NCI-H2171 treated with DMSO at 0.1 percent for 48 hours (cell line): ENCODE measurements around the gene ANO2.

Experiments used
- DNase-seq: peaks from one replicate; lab custom pipeline; 2025; lab: John Stamatoyannopoulos, UW

The ANO2 gene

DNA sequence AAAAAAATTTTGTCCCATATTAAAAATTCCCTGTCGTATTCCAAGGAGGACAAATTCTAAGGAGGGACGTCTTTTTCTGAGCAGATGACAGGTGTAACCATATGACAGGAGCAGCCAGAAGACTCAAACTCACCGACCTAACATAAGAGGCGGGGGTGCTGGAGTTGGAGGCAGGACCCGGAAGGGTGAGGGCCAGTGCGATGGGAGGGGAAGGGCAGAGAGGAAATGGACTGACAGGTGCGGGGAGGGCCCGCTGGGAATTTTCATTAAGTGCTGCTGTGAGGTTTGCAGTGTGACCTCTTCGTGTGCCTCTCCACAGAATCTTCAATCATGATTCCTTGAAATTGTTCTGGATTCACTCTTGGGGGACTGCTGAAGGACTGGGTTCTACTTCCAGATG, 323.7 kb downstream of the ANO2 start:
- no peak for DNase-seq

DNA sequence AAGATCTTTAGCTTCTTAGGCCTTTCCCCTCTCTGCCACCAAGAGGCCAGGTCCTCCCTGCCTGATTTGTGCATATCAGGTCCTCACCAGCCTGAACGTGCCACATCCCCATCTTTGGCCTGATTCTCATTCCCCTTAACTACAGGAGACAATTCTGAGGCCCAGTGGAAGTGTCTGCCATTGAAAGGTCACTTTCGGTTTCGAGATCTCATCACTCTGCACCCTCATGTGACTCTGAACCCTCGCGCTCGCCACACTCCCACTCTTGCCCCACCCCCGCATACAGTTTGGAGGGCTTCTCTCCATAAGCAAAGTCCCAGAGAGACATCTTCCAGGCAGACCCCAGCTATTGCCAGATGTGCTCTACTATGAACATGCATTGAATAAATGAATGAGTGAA, 324.2 kb downstream of the ANO2 start:
- no peak for DNase-seq

DNA sequence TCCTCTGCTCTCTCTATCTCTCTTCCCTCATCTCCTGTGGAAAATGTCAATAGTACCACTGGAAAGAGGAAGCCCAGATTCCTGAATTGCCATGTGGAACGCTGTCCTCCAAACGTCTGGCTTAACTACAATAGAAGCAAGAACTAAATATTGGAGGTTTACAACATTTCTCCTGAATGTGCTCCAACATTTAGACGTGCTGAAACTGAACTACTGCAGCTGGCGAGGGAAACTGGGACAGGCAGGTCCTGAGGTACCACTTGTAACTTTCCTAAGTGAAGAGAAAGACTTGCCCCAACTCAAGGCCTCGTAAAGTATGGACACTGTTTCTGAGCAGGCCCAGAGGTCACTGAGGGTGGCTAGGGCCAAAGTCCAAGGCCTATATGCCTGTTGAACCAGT, 325.4 kb downstream of the ANO2 start:
- no peak for DNase-seq

DNA sequence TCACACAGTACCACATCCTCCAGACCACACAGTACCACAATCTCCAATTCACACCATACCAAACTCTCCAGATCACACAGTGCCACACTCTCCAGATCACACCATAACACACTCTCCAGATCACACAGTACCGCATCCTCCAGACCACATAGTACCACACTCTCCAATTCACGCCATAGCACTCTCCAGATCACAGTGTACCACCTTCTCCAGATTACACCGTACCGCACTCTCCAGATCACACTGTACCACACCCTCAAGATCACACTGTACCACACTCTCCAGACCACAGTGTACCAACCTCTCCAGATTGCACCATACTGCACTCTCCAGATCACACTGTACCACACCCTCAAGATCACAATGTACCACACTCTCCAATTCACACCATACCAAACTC, 328.2 kb downstream of the ANO2 start:
- DNase-seq: no peak

DNA sequence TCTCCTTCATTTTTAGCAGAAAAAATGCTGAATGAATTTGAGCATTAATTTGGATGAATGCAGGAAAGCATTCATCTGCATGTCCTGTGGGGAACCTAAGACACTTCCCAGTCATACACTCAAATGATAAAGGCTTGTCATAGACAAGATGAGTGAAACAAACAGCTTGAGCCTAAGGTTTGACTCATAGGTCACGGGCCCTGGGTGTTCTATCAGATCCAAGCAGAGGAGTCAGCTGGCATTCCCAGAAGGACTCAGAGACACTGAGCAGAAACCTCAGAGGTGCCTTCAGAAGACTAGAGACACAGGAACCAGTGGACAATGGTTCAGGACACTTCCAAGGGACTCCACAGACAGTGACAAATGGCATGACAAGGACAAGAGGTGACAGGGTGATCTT, 329.3 kb downstream of the ANO2 start:
- no peak for DNase-seq

DNA sequence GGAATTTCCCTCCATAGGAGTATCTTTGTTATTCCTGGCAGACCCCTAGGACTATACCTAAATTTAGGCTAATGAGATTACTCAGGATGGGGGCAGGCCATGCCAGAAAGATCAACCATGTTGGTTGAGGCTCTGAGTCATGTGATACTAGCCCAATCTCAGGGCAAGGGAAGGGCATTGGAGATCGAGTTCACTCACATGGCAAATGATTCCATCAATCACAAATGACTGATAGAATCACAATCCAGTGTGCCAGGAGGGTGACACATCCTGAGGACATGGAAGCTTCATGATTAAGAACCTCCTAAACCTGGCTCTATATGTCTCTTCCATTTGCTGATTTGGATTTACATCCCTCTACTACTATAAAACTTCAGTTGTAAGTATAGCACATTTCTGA, 330.8 kb downstream of the ANO2 start:
- DNase-seq: no peak

DNA sequence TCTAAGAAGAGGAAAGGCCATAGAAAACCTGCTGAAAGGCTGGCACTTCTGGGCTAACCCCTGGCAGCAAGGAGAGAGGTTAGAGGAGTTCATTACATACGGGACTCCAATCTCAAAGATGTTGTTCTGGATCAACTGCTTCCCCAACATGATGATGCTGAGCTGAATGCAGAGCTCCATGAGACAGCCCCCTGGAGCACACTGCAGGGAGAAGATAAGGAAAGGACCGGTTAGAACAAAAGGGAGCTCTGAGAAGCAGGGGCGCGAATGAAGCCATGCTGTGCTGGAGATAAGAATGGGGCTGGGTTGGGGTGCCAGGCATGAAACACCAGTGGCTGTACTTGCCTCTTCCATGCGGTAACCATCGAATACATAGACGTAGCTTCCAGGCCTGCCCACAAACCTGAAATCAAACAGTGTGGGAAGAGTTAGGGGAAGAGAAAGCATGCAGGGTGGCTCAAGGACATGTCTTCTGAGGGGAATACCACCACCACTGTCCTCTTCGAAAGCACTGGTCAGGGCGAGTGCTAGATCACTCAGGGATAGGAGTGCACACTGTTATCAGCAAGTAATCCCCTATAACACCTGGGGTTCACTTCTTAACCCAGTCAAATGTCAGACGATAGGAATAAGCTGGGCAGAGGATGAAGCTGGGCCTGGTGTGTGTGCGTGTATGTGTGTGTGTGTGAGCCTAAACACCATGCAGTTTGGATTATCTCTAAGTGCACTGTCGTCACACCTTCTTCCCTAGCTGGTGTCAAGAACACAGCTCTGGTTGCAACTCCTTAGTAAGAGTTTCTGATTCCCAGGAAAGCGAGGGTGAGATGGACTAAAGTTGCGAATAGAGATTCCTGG, 332.3 kb downstream of the ANO2 start:
- DNase-seq: no peak

DNA sequence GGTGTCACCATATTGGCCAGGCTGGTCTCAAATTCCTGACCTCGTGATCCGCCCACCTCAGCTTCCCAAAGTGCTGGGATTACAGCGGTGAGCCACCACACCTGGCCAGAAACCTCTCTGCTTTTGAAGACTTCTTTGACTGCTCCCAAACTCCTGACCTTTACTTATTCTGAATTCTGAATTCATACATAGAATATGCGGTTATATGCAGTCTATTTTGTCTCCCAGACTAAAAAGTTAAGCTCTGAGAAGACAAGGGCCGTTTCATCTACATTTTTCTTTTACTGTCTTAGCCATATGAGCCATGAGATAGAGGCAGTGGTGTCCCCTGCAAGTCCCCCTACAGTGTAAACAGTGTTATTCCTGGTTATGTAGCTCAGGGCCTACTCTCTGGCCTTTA, 333.9 kb downstream of the ANO2 start:
- DNase-seq: no peak

DNA sequence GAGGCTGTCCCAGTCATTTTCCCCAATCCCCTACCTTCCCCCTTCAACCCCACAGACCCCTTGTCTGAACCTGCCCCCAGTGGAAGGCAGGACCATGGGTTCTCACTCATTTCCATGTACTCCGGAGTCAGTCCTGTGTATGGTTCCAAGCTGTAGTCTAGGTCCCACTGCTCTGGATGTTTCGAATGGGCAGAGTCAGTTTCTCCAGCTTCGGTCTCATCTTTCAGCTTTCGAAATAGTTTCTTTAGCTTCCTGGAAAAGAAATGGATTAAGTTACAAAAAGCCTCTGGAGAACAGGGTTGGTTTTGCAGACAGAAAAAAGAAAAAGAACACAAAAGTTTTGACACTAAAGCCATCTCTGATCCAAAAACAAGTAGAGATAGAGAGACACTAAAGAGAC, 345.7 kb downstream of the ANO2 start:
- DNase-seq: no peak

DNA sequence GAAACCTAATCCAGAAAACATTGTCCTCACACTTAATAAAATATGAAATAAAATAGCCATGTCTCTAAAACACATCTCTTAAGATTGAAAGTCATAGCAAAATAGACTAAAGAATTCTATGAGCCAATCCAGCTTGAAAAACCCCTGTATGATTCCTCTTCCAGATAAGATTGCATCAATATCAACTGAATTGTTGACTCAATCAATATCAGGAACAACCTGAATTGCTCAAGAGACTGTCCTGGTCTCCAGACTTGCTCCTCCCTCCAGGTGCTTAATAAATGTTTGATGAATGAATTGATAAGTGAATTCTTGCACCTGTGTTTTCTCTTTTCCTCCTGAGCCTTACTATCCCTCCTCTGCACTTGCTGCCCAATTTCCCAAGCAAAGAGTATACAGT, 351.1 kb downstream of the ANO2 start:
- DNase-seq: no peak

DNA sequence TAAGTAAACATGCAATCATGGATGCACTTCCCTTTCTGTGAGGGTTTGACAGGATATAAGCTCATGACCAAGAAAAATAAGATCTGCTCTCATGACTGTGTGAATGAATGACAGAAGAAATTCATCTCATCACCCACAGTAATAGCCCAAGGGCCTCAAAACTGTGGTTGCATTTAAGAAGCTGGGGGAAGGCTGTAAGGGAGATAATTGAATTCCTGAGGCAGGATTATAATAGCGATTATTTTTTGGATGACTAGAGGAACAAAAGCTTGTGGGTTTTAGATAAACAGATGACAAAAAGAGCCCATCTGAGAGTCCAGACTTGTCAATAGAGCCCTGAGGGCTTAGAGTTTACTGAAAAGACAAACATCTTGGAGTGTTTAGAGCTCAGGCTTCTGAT, 352.0 kb downstream of the ANO2 start:
- no peak for DNase-seq

DNA sequence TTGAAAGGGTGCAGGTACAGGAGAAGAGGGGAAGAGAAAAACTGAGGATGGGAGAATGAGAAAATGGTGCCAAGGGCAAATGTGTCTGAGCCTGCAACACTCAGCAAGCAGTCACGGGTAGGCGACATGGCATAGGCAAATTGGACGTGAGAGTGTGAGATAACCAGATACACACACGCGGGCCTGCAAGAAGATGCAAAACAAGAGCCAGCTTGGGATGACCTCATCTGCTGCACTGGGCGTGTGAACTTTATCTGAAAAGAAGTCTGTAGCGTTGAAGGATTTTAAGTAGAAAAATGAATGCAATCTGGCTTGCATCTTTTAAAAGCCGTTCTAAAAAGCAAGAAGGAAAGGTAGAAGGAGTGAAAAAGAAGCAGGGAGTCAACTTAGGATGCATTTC, 352.7 kb downstream of the ANO2 start:
- DNase-seq: no peak

DNA sequence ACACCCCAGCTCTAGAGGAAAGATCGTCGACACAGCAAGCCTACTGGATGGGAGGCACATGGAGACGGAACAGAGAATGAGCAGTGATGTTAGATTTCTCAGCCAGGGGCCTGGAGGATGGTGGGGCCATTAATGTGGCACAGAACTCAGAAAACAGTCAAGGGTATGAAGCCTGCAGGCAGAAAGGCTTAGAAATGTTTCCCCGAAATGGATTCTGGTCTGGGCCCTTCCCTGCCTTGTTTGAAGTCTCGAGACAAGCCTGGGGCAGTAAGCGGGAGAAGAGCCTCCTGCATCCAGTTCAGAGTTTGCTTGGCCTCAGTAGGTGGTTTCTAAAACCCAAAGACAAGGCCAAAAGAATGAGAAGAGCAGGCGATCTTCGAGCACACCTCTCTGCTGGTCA, 354.7 kb downstream of the ANO2 start:
- no peak for DNase-seq

DNA sequence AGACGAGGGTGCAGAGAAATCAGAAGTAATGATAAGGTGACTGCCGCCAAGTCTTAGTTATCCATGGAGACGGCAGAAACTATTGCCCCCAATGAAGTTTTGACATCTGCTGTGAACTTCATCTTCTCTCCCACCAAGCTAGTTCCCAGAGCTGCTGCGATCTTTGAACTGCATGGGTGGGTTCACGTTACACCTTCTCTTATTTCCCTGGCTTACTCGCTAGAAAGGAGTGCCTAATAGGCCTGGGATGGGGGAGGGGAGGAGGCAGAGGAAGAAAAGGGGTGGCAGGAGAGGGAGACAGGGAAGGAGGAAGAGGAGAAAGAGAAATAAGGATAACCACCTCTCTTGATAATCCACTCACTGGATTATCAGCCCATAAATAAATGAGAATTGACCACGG, 356.0 kb downstream of the ANO2 start:
- DNase-seq: peak; percentile 68

DNA sequence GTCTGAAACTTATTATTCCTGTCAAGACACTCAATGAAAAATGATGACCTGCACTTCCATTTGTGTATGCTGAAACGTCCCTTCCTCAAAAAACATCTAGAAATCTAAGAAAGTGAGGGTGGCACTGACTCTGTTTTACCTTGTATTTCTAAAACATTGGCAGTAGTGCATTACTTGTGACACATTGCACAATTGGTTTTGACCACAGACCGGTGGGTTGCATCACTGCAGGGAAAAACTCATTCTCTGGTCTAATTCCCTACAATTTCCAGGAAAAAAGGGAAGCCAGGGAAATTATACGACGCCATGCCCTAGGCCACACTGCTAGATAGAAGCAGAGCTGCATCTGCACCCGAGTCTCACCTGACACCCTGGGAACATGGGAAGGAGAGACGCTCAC, 356.5 kb downstream of the ANO2 start:
- DNase-seq: no peak

DNA sequence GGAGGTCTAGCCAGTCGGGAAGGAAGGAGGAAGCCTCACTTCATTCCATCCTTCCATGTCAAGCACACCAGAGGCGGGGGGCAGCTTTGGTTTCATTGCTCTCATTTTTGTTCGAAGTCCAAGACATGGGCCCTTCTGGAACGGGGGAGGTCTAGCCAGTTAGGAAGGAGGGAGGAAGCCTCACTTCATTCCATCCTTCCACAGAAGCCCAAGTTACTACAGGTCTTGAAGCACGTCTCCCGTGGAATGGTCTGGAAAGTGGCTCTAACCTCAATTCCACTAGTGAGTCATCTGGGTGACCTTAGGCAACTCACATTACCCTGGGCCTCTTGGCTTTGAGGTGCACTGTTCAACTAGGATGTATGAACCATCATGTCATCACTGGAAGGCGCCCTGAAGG, 356.9 kb downstream of the ANO2 start:
- no peak for DNase-seq

DNA sequence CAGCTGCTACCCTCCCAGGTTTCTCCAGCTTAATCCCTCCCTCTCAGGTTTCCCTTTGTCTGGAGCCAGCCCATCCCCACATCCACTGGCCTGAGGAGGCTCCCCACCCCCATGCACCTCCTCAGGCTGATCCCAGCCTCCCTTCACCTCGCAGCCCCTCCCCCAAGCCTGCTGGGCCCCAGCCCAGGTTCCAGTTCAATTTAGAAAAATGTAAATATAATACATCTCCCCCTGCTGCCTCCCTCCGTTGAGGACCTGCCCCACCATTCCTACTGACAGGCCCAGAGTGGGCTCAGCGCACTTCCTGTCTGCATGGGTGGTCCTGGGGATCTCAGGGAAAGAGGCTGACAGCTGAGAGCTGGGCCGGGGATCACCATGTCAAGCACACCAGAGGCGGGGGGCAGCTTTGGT, 357.3 kb downstream of the ANO2 start:
- DNase-seq: no peak

DNA sequence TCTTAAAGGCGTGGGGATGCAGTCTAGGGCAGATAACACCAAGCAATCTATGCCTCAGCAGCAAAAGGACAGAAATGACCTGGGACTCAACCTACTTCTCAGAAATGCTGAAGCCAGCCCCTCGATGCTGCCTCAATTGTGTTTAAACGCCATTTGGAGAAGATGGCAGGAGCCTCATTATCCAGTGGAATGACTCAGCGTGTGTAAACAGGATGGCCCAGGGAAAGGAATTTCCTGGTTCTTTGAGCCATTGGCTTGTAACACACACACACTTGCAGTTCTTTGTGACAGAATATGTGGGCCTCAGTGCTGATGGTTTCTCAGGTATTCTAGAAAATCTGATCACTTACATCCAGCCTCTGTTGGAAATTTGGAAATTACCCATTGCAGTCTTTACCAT, 358.9 kb downstream of the ANO2 start:
- no peak for DNase-seq

DNA sequence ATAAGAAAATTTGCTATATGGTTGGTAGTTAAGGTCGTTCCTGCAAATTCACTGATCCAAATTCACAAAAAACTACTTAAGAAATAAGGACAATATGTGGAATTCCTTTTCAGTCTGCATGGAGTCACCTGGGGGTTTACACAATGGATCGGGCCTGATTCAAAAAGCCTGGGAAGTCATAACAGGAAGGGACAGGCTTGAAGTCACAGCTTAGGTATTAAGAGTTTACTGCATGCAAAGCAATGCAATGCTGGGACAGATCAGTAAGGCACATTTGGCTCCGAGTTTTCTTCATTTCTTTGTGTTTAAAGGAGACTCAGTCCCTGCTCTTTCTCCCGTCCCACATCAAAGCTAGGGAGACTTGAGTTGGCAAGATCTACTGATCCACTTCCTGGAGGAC, 359.9 kb downstream of the ANO2 start:
- DNase-seq: no peak

DNA sequence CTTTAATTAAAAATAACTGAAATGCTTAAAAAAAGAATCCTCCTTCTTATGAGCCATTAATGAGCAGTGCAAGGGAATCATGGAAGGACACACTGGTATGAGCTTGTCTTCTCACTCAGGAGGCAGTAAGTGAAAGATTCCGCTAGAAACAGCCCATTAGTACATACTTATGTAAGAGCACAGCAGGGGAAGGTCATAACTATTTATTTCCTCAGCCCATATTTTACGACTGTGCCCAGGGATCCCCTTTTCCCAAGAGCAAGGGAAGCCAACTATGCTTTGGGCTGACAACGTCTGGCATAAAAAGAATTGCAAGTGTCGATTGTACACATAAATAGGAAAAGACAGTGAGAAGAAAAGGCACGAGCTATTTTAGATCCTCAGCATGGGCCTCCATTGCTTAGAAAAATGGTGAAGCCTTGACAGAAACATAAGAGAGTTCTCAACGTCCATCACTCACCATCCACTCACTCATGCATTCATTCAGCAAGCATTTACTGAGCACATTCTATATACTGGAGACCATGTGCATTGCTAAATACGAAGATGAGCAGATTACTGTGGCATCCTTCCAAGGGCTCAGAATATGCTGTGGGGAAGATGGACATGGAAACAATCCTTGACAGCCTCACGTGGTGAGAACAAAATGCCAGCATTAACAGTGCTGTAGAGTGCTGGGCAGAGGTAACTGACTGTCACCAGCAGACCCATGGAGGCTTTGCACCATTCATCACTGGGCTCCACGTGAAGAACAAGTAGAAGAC, 360.5 kb downstream of the ANO2 start:
- DNase-seq: no peak

DNA sequence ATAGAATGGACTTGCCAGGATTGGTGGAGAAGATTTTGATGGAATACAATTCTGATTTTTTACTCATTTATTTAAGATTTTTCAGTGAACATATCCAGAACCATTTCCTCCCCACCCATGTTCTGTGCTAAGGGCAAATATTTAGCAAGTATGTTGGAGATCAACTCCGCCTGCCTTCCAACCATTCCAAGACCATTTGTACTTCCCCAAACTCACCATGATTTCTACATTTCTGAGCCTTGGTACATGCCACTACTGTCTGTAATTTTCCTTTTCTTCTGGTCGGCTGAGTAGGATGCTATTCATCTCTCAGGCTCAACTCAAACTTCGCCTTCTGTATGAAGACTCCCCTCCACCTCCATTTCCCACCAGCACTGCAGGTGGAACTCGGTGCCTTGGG, 362.5 kb downstream of the ANO2 start:
- DNase-seq: no peak

DNA sequence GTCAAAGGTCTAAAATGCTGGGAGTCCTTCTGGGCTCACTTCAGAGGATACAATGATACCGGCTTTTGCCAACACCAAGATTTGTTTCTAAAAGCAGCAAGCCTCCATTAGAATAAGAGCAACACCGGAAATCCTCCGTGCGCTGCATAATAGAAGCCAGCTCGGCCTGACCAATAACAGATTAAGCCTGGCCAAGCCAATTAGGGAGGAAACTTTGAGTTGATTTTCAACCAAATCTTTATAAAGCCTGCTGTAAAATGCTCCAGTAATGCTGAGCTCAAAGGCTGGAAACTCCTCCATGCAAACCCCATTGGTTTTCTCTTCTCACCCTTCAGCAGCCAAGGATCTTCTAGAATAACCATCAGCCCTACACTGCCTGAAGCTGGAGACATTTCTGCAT, 363.0 kb downstream of the ANO2 start:
- DNase-seq: no peak

DNA sequence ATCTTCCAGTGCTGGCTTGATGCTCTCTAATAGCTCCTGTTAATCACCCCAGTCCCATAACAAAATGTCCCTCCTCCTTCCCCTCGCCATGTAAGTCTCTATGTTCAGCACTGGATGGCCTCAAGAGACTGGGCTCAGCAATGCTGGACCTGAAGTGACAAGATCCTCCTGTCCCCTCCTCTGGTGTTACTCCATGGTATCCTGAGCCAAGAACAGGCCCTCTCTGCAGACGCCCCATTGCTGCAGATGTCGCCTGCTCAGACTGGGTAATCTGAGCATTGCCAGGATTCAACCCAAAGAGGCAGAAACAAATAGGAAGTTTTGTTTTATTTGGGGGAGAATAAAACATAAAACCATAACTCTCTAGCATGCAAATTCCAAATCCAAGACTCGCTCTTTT, 363.4 kb downstream of the ANO2 start:
- no peak for DNase-seq

DNA sequence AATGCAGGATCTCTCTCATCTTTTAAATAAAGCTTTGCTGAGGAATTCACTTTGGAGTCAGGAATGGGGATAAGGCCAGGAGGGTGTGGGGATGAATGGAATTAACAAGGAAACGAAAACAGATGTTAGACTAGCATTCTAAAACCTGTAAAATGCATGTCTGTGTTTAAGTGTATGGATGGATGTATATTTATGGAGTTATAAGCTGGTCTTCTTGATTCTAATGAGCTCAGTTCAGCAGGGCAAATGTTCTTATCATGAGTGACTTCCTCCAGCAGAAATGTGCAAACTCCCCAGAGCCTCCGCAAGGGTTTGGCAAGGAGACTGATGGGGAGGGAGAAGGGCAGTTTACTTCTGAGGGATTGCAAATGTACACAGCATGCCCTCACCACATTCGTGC, 364.0 kb downstream of the ANO2 start:
- no peak for DNase-seq
